Measurements from ENCODE around the gene SFI1. TPM values are rescaled to one million over a fixed set of nuclear protein-coding genes. Genes with fewer than 3 reads are reported as not detected.
"Not testable (repeated sequence)": the region's sequence is repeated elsewhere in the genome, so short reads cannot be mapped to it uniquely, and the experiment has no call there.

SFI1 gene
- total and polyA plus RNA-seq, 2 of the 8 experiments (the other 6 are each of a cell fraction or from before 2014, with no cell fraction given), result 10.4 to 30.1 TPM

GRCh38 chr22:31558546-31558945 lies 62.2 kb downstream of the SFI1 start:
- H4K8ac ChIP-seq (ENCODE audit: extremely low read depth, insufficient read depth, low read length); H3K9me3 ChIP-seq (ENCODE audit: insufficient read depth in 2 of 2, low read depth in 1 of 2, low read length in 1 of 2); H3K4me2 ChIP-seq (ENCODE audit: insufficient read depth in 1 of 2, low read depth in 2 of 2, low read length in 2 of 2); H3K4ac ChIP-seq (replicated peaks; ENCODE audit: insufficient read length, low read depth, low read length); H3K79me1 ChIP-seq (ENCODE audit: low read depth, low read length); H3K4me1 ChIP-seq (replicated peaks in 1 of 4; ENCODE audit: control insufficient read depth in 3 of 4, insufficient read depth in 4 of 4, low read length in 3 of 4); H2BK120ac ChIP-seq (replicated peaks; ENCODE audit: low read depth, low read length); H3K9ac ChIP-seq (replicated peaks in 1 of 4; ENCODE audit: extremely low read depth in 1 of 4, low read depth in 3 of 4, low read length in 3 of 4); H4K91ac ChIP-seq (replicated peaks; ENCODE audit: insufficient read length, low read length); DNase-seq (ENCODE audit: low read depth in 1 of 2, low spot score in 2 of 2); H3K36me3 ChIP-seq (ENCODE audit: control insufficient read depth in 2 of 4, insufficient read depth in 4 of 4, low read length in 3 of 4); H2BK15ac ChIP-seq (ENCODE audit: low read length); H3K56ac ChIP-seq (replicated peaks; ENCODE audit: insufficient read length, low read depth, low read length); H3K23me2 ChIP-seq (ENCODE audit: low read depth, low read length); H3K14ac ChIP-seq (ENCODE audit: insufficient read length); H3K79me2 ChIP-seq (ENCODE audit: control insufficient read depth in 1 of 2, insufficient read depth in 2 of 2, low read length in 2 of 2); H3K4me3 ChIP-seq (ENCODE audit: extremely low read depth in 1 of 4, insufficient read depth in 2 of 4, low read depth in 3 of 4, low read length in 4 of 4); H3K18ac ChIP-seq (ENCODE audit: extremely low read depth, low read length); H2BK12ac ChIP-seq (ENCODE audit: low read depth, low read length); H4K20me1 ChIP-seq (replicated peaks in 1 of 2; ENCODE audit: control insufficient read depth in 1 of 2, insufficient read depth in 2 of 2, low read length in 2 of 2); H2BK5ac ChIP-seq (ENCODE audit: low read depth, low read length); H3K23ac ChIP-seq (ENCODE audit: insufficient read length); H2BK20ac ChIP-seq (ENCODE audit: low read length); H3K27ac ChIP-seq (ENCODE audit: low read depth, low read length); FAIRE-seq; H2AK5ac ChIP-seq (ENCODE audit: low read depth, low read length); H3K27me3 ChIP-seq (replicated peaks in 1 of 4; ENCODE audit: control insufficient read depth in 3 of 4, extremely low read depth in 1 of 4, insufficient read depth in 3 of 4, low read length in 3 of 4); H4K5ac ChIP-seq (ENCODE audit: insufficient read length, low read depth, low read length); H2AFZ ChIP-seq (ENCODE audit: low read length): not testable (repeated sequence)
- 92% methylated on average over 9 of the region's 9 CpGs; no CpG with 5 or more reads in 1 of the 2 experiments for WGBS, 2 experiments (ENCODE audit: extremely low coverage in 1 of 2, insufficient coverage in 1 of 2, insufficient read length in 1 of 2, insufficient replicate concordance in 2 of 2, low coverage in 1 of 2, low lambda C conversion rate in 2 of 2, missing lambda C conversion rate in 1 of 2)
- CTCF ChIA-PET (ENCODE audit: partially characterized antibody), result interaction anchor here (0.6 to 9.5 kb wide), 3 partner anchors 47 to 78 kb away, joined by 4 to 105 read pairs (median 4); no protein-coding TSS in a partner anchor
- POLR2A ChIA-PET (ENCODE audit: partially characterized antibody), result interaction anchor here (1.3 kb wide), 1 partner anchor 68 kb away, joined by 3 read pairs; no protein-coding TSS in a partner anchor
